H1 (cell line): ENCODE data around the gene ATR. TPM values are rescaled to one million over a fixed set of nuclear protein-coding genes. Genes with fewer than 3 reads are reported as not detected.

Experiments used
- CTCF ChIA-PET: fragments of 300-600 bp; sonication (Branson Sonifier 250); formaldehyde crosslinking; loops from one replicate; lab custom pipeline; 2021; ENCODE audit not compliant: partially characterized antibody; lab: Charles Lee
- POLR2A ChIA-PET: fragments of 300-600 bp; sonication (Branson Sonifier 250); formaldehyde crosslinking; loops from one replicate; lab custom pipeline; 2021; ENCODE audit warnings: inconsistent platforms; ENCODE audit not compliant: partially characterized antibody; lab: Charles Lee
- DNase-seq, 2 experiments: peaks; one replicate each; pipeline versions ENCODE4 v3.0.0 to v3.0.0-alpha.2; 2010 to 2022; ENCODE audit warnings: low spot score in 2 of 2, low read depth in 1 of 2, mixed read lengths in 1 of 2
- FAIRE-seq: peaks from 2 replicates; lab custom pipeline; 2011; peaks lifted over from hg19 to GRCh38; lab: Jason Lieb, UNC
- H2AFZ ChIP-seq: 2 replicates; pipeline ENCODE4 v1.8.1; 2012; ENCODE audit warnings: low read length, inconsistent platforms
- H2AK5ac ChIP-seq: 2 replicates; pipeline ENCODE4 v1.6.1; 2013; ENCODE audit warnings: low read depth, low read length
- H2BK120ac ChIP-seq: replicated peaks from 2 replicates; pipeline ENCODE3; 2013; ENCODE audit warnings: low read depth, low read length, inconsistent platforms
- H2BK12ac ChIP-seq: 2 replicates; pipeline ENCODE4 v1.6.1; 2013; ENCODE audit warnings: low read depth, low read length
- H2BK15ac ChIP-seq: 2 replicates; pipeline ENCODE4 v1.6.1; 2013; ENCODE audit warnings: low read length
- H2BK20ac ChIP-seq: 2 replicates; pipeline ENCODE4 v1.6.1; 2013; ENCODE audit warnings: low read length
- H2BK5ac ChIP-seq: 2 replicates; pipeline ENCODE4 v1.6.1; 2013; ENCODE audit warnings: low read depth, low read length
- H3K14ac ChIP-seq: 2 replicates; pipeline ENCODE4 v1.6.1; 2013; ENCODE audit warnings: inconsistent platforms; ENCODE audit not compliant: insufficient read length
- H3K18ac ChIP-seq: 2 replicates; pipeline ENCODE4 v1.6.1; 2013; ENCODE audit warnings: low read length; ENCODE audit errors: extremely low read depth
- H3K23ac ChIP-seq: 2 replicates; pipeline ENCODE4 v1.6.1; 2013; ENCODE audit warnings: inconsistent platforms; ENCODE audit not compliant: insufficient read length
- H3K23me2 ChIP-seq: 2 replicates; pipeline ENCODE4 v1.6.1; 2013; ENCODE audit warnings: low read depth, low read length
- H3K27ac ChIP-seq: 2 replicates; pipeline ENCODE4 v1.6.1; 2011; ENCODE audit warnings: low read depth, low read length, inconsistent platforms
- H3K27me3 ChIP-seq, 4 experiments: replicated peaks in 1 of 4; 1 replicate in 1 of 4; 2 replicates in 3 of 4; pipeline versions ENCODE4 v1.6.1 to v1.8.1; 2011 to 2013; ENCODE audit warnings: low read length in 3 of 4, mild to moderate bottlenecking in 3 of 4, inconsistent platforms in 2 of 4, mixed read lengths in 2 of 4, moderate library complexity in 1 of 4; ENCODE audit not compliant: control insufficient read depth in 3 of 4, insufficient read depth in 3 of 4; ENCODE audit errors: extremely low read depth in 1 of 4
- H3K36me3 ChIP-seq, 4 experiments: 2 replicates each; pipeline versions ENCODE4 v1.6.1 to v1.8.1; 2011 to 2013; ENCODE audit warnings: mild to moderate bottlenecking in 4 of 4, low read length in 3 of 4, moderate library complexity in 2 of 4, control low read depth in 1 of 4, inconsistent platforms in 1 of 4; ENCODE audit not compliant: insufficient read depth in 4 of 4, control insufficient read depth in 2 of 4
- H3K4ac ChIP-seq: replicated peaks from 2 replicates; pipeline ENCODE3; 2013; ENCODE audit warnings: low read length, low read depth, mixed read lengths, inconsistent platforms; ENCODE audit not compliant: insufficient read length
- H3K4me1 ChIP-seq, 4 experiments: replicated peaks in 1 of 4; 1 replicate in 1 of 4; 2 replicates in 3 of 4; pipeline versions ENCODE4 v1.6.1 to v1.8.1; 2011 to 2013; ENCODE audit warnings: low read length in 3 of 4, inconsistent platforms in 2 of 4, mixed read lengths in 1 of 4; ENCODE audit not compliant: insufficient read depth in 4 of 4, control insufficient read depth in 3 of 4
- H3K4me2 ChIP-seq, 2 experiments: 2 replicates each; pipeline versions ENCODE4 v1.6.1 to v1.8.1; 2011 to 2013; ENCODE audit warnings: low read depth in 2 of 2, low read length in 2 of 2, control low read depth in 1 of 2, inconsistent platforms in 1 of 2, mild to moderate bottlenecking in 1 of 2; ENCODE audit not compliant: insufficient read depth in 1 of 2
- H3K4me3 ChIP-seq, 4 experiments: fragments of 200-600, 300-600 bp in 1 of 4; sonication (generic), shearing (Covaris generic), sonication (Bioruptor Twin) in 1 of 4; 2 replicates each; pipeline versions ENCODE4 v1.5.1 to v1.8.1; 2011 to 2016; ENCODE audit warnings: low read length in 4 of 4, low read depth in 3 of 4, control low read depth in 2 of 4, inconsistent platforms in 2 of 4, mild to moderate bottlenecking in 2 of 4, mixed read lengths in 1 of 4, moderate library complexity in 1 of 4; ENCODE audit not compliant: insufficient read depth in 2 of 4; ENCODE audit errors: extremely low read depth in 1 of 4
- H3K56ac ChIP-seq: replicated peaks from 2 replicates; pipeline ENCODE3; 2013; ENCODE audit warnings: low read depth, mild to moderate bottlenecking, mixed read lengths, low read length, inconsistent platforms; ENCODE audit not compliant: insufficient read length
- H3K79me1 ChIP-seq: 2 replicates; pipeline ENCODE4 v1.6.1; 2013; ENCODE audit warnings: low read depth, low read length, control low read depth
- H3K79me2 ChIP-seq, 2 experiments: 2 replicates each; pipeline versions ENCODE4 v1.6.1 to v1.8.1; 2012 to 2013; ENCODE audit warnings: low read length in 2 of 2, mild to moderate bottlenecking in 2 of 2, inconsistent platforms in 1 of 2; ENCODE audit not compliant: insufficient read depth in 2 of 2, control insufficient read depth in 1 of 2
- H3K9ac ChIP-seq, 4 experiments: replicated peaks in 1 of 4; 1 replicate in 1 of 4; 2 replicates in 3 of 4; pipeline versions ENCODE4 v1.6.1 to v1.8.1; 2011 to 2013; ENCODE audit warnings: low read depth in 3 of 4, low read length in 3 of 4, control low read depth in 2 of 4, mild to moderate bottlenecking in 2 of 4, moderate library complexity in 2 of 4, inconsistent platforms in 1 of 4; ENCODE audit errors: extremely low read depth in 1 of 4
- H3K9me3 ChIP-seq, 2 experiments: 2 replicates each; pipeline versions ENCODE4 v1.6.1 to v1.8.1; 2012 to 2013; ENCODE audit warnings: mild to moderate bottlenecking in 2 of 2, moderate library complexity in 2 of 2, control low read depth in 1 of 2, inconsistent platforms in 1 of 2, low read depth in 1 of 2, low read length in 1 of 2, mixed read lengths in 1 of 2; ENCODE audit not compliant: insufficient read depth in 2 of 2
- H4K20me1 ChIP-seq, 2 experiments: replicated peaks in 1 of 2; 2 replicates each; pipeline versions ENCODE3 to v1.8.1; 2011 to 2013; ENCODE audit warnings: inconsistent platforms in 2 of 2, low read length in 2 of 2, mild to moderate bottlenecking in 1 of 2; ENCODE audit not compliant: insufficient read depth in 2 of 2, control insufficient read depth in 1 of 2
- H4K5ac ChIP-seq: 2 replicates; pipeline ENCODE4 v1.6.1; 2013; ENCODE audit warnings: low read length, low read depth, mixed read lengths, inconsistent platforms; ENCODE audit not compliant: insufficient read length
- H4K8ac ChIP-seq: 2 replicates; pipeline ENCODE4 v1.8.0; 2013; ENCODE audit warnings: mild to moderate bottlenecking, moderate library complexity, low read length, inconsistent platforms; ENCODE audit not compliant: insufficient read depth; ENCODE audit errors: extremely low read depth
- H4K91ac ChIP-seq: replicated peaks from 2 replicates; pipeline ENCODE3; 2013; ENCODE audit warnings: low read length, mixed read lengths, inconsistent platforms; ENCODE audit not compliant: insufficient read length
- ATF3 ChIP-seq: IDR thresholded peaks from 2 replicates; pipeline ENCODE4 v1.6.1; 2011; ENCODE audit warnings: low read depth, mild to moderate bottlenecking, low read length; ENCODE audit not compliant: insufficient read depth
- CBX5 ChIP-seq: fragments of 300-800, 300-1000 bp; sonication (generic); IDR thresholded peaks from 2 replicates; pipeline ENCODE4 v1.7.1; 2016; ENCODE audit warnings: antibody characterized with exemption, low read length, low read depth
- CEBPB ChIP-seq: IDR thresholded peaks from 2 replicates; pipeline ENCODE4 v1.6.1; 2012; ENCODE audit warnings: low read depth, low read length
- CHD2 ChIP-seq: IDR thresholded peaks from 2 replicates; pipeline ENCODE4 v1.6.1; 2012; ENCODE audit warnings: low read length, improper control_type of control experiment
- E2F6 ChIP-seq: IDR thresholded peaks from 2 replicates; pipeline ENCODE4 v1.6.1; 2012; ENCODE audit warnings: inconsistent platforms
- POLR2A ChIP-seq, 2 experiments: IDR thresholded peaks; 1 replicate in 1 of 2; 2 replicates in 1 of 2; pipeline ENCODE4 v1.6.1; 2011; ENCODE audit warnings: low read depth in 2 of 2, low read length in 2 of 2, mild to moderate bottlenecking in 2 of 2; ENCODE audit errors: control extremely low read depth in 1 of 2
- POLR2AphosphoS5 ChIP-seq: IDR thresholded peaks from 2 replicates; pipeline ENCODE4 v1.6.1; 2011; ENCODE audit warnings: low read depth, low read length
- RNF2 ChIP-seq: fragments of 200-900, 300-1000 bp; sonication (generic); IDR thresholded peaks from 2 replicates; pipeline ENCODE4 v1.7.1; 2016; ENCODE audit warnings: borderline replicate concordance, low read depth, mild to moderate bottlenecking, antibody characterized with exemption, low read length; ENCODE audit not compliant: poor library complexity, severe bottlenecking; ENCODE audit errors: missing control alignments
- YY1 ChIP-seq: IDR thresholded peaks from 2 replicates; pipeline ENCODE4 v1.6.1; 2011; ENCODE audit warnings: low read depth, mild to moderate bottlenecking, low read length
- whole genome bisulfite sequencing, 2 experiments: shearing (Covaris generic) in 1 of 2; methylation state at CpG; one replicate each; pipeline versions ENCODE4 v1.1.6 to v1.1.7; 2013 to 2015; ENCODE audit warnings: low lambda C conversion rate in 2 of 2, mixed read lengths in 2 of 2, inconsistent platforms in 1 of 2, low coverage in 1 of 2, missing lambda C conversion rate in 1 of 2; ENCODE audit not compliant: insufficient replicate concordance in 2 of 2, insufficient coverage in 1 of 2, insufficient read length in 1 of 2; ENCODE audit errors: extremely low coverage in 1 of 2, missing lambda C conversion rate in 1 of 2; 5-methylcytosine and 5-hydroxymethylcytosine counted together
- polyA plus RNA-seq, 7 experiments: library from polyadenylated mRNA; depleted of rRNA in 3 of 7; stranded (reverse) in 5 of 7; unstranded in 2 of 7; fragments of >200 nt in 5 of 7; fragments of 200-250 nt in 2 of 7; gene quantifications; 1 replicate in 5 of 7; 2 replicates in 1 of 7; 4 replicates in 1 of 7; pipeline versions ENCODE4 v1.2.1 to v1.2.3, GENCODE V29; 2011 to 2013; ENCODE audit warnings: missing spikeins in 2 of 7, mixed read lengths in 2 of 7
- total RNA-seq: library from RNA; stranded (reverse); fragmentation: NEBNext Ultra II Directional; extraction: Animal tissue kit (Norgen Biotek cat#: 25700); gene quantifications from 2 replicates; pipeline ENCODE4 v1.2.1, GENCODE V29; 2021

Gene ATR
- total and polyA plus RNA-seq, 2 of the 8 experiments (the other 6 are each of a cell fraction or from before 2014, with no cell fraction given), result 8.4 to 23.2 TPM

GRCh38 chr3:142495103-142495502, 83.4 kb downstream of the ATR start:
- TF ChIP-seq CEBPB, result no peak
- TF ChIP-seq YY1, result no peak
- TF ChIP-seq E2F6, result no peak
- TF ChIP-seq CBX5, result no peak
- TF ChIP-seq CHD2, result no peak
- TF ChIP-seq ATF3, result no peak
- TF ChIP-seq RNF2, result no peak
- TF ChIP-seq POLR2AphosphoS5, result no peak
- TF ChIP-seq POLR2A (IDR thresholded peaks at IDR 0.05; ENCODE audit: control extremely low read depth in 1 of 2, low read depth in 2 of 2, low read length in 2 of 2), result no peak
- Histone ChIP-seq H3K27ac (no peak overlapping the region), H2AFZ (no peak overlapping the region), H3K79me2 (no peaks in the 10 kb centered on the region), H3K9ac (no peak overlapping the region), H4K5ac (no peak overlapping the region), H3K4me3 (no peak overlapping the region), H2BK12ac (no peak overlapping the region), H3K79me1 (no peaks in the 10 kb centered on the region), H3K4me1 (no peaks in the 10 kb centered on the region), H2BK5ac (no peak overlapping the region), H4K20me1 (no peaks in the 10 kb centered on the region), H3K4me2 (no peak overlapping the region), H3K23me2 (no peaks in the 10 kb centered on the region), H4K8ac (no peak overlapping the region), H2BK15ac (no peak overlapping the region), H4K91ac (no peak overlapping the region), H2AK5ac (no peak overlapping the region), H3K14ac (no peak overlapping the region), H2BK20ac (no peak overlapping the region), H3K56ac (no peak overlapping the region), H3K18ac (no peak overlapping the region), H3K36me3 (peaks cover 2 to 24% (median 9%) of the 10 kb centered on the region in 4 experiments; a peak in 4 of 8 replicates), H2BK120ac (no peak overlapping the region), H3K23ac (no peak overlapping the region), H3K9me3 (no peaks in the 10 kb centered on the region), H3K27me3 (no peaks in the 10 kb centered on the region), H3K4ac (no peak overlapping the region)
- DNase-seq, result no peak
- POLR2A ChIA-PET, result no interaction called here
- no peak for FAIRE-seq
- CTCF ChIA-PET, result interaction anchor here (0.7 kb wide), 1 partner anchor 97 kb away, joined by 3 read pairs; no protein-coding TSS in a partner anchor
- WGBS, 2 experiments, result 93% methylated on average over 3 of the region's 3 CpGs; no CpG with 5 or more reads in 1 of the 2 experiments
